HepG2 (cell line): Measurements from ENCODE around the gene AGAP1. TPM values are rescaled to one million over a fixed set of nuclear protein-coding genes. Genes with fewer than 3 reads are reported as not detected.
A peak's percentile ranks its signal among the peaks of the same experiment; 100 is the strongest.

Experiments
- ATAC-seq: fragments of 200-7000 bp; cut with Tn5 transposase; 3 replicates; pipeline ENCODE4 v1.9.1; 2020; ENCODE audit warnings: mild to moderate bottlenecking, moderate library complexity
- BruUV-seq: library from RNA; stranded (reverse); fragments of 400-500 nt; replicated peaks from 2 replicates; lab custom pipeline; 2021; lab: Mats Ljungman, UMichigan
- CTCF ChIA-PET: fragments of 300-600 bp; formaldehyde crosslinking; extraction: SDS; loops from one replicate; lab custom pipeline; 2021; ENCODE audit warnings: low total read pairs, inconsistent platforms, low intra/inter-chr PET ratio; lab: Yijun Ruan, JAX
- POLR2A ChIA-PET: fragments of 350-600 bp; sonication (Branson Sonifier 250); formaldehyde crosslinking; loops from one replicate; lab custom pipeline; 2020; ENCODE audit warnings: antibody characterized with exemption, inconsistent platforms; lab: Yijun Ruan, JAX
- DNase-seq: peaks from one replicate; pipeline ENCODE4 v3.0.0-alpha.2; 2015; ENCODE audit warnings: low spot score
- FAIRE-seq: peaks from 3 replicates; lab custom pipeline; 2011; peaks lifted over from hg19 to GRCh38; lab: Jason Lieb, UNC
- H2AFZ ChIP-seq: one replicate; pipeline ENCODE4 v1.6.1; 2011; ENCODE audit warnings: low read length, inconsistent platforms
- H3K27ac ChIP-seq: fragments of 300-600 bp; 3 replicates; pipeline ENCODE4 v1.8.0; 2011; ENCODE audit warnings: mixed run types, mild to moderate bottlenecking, mixed read lengths, low read length, inconsistent platforms; ENCODE audit not compliant: insufficient read depth; ENCODE audit errors: extremely low read length
- H3K27me3 ChIP-seq, 2 experiments: fragments of 200-600 bp in 1 of 2; 2 replicates in 1 of 2; 3 replicates in 1 of 2; pipeline versions ENCODE4 v1.6.0 to v1.8.0; 2011; ENCODE audit warnings: low read length in 2 of 2, mild to moderate bottlenecking in 2 of 2, moderate library complexity in 2 of 2, inconsistent platforms in 1 of 2; ENCODE audit not compliant: insufficient read depth in 2 of 2, control insufficient read depth in 1 of 2
- H3K36me3 ChIP-seq, 2 experiments: fragments of 200-600 bp in 1 of 2; replicated peaks in 1 of 2; 2 replicates in 1 of 2; 3 replicates in 1 of 2; pipeline versions ENCODE4 v1.5.1 to v1.8.0; 2011; ENCODE audit warnings: low read length in 2 of 2, inconsistent platforms in 1 of 2; ENCODE audit not compliant: insufficient read depth in 2 of 2, control insufficient read depth in 1 of 2
- H3K4me1 ChIP-seq: 2 replicates; pipeline ENCODE4 v1.5.1; 2012; ENCODE audit warnings: low read length, inconsistent platforms; ENCODE audit not compliant: insufficient read depth
- H3K4me2 ChIP-seq: 2 replicates; pipeline ENCODE4 v1.6.0; 2011; ENCODE audit warnings: low read depth, low read length, inconsistent platforms
- H3K4me3 ChIP-seq, 3 experiments: fragments of 200-600 bp in 1 of 3; sonication (generic), shearing (Covaris generic) in 1 of 3; replicated peaks in 1 of 3; 2 replicates each; pipeline ENCODE4 v1.5.1; 2011 to 2016; ENCODE audit warnings: low read length in 3 of 3, inconsistent platforms in 2 of 3, low read depth in 2 of 3, mild to moderate bottlenecking in 2 of 3, control low read depth in 1 of 3, mixed read lengths in 1 of 3; ENCODE audit not compliant: insufficient read depth in 1 of 3
- H3K79me2 ChIP-seq: one replicate; pipeline ENCODE4 v1.6.1; 2011; ENCODE audit warnings: low read length, inconsistent platforms; ENCODE audit not compliant: insufficient read depth
- H3K9ac ChIP-seq: 2 replicates; pipeline ENCODE4 v1.6.0; 2011; ENCODE audit warnings: mild to moderate bottlenecking, low read depth, low read length, inconsistent platforms; ENCODE audit not compliant: insufficient read depth
- H3K9me3 ChIP-seq: 2 replicates; pipeline ENCODE4 v1.5.1; 2012; ENCODE audit warnings: mild to moderate bottlenecking, low read length
- H4K20me1 ChIP-seq: 2 replicates; pipeline ENCODE4 v1.6.0; 2011; ENCODE audit warnings: inconsistent platforms, mild to moderate bottlenecking, low read length, moderate library complexity; ENCODE audit not compliant: insufficient read depth
- CREBL2 ChIP-seq: sonication (generic); formaldehyde crosslinking; IDR thresholded peaks from 2 replicates; pipeline ENCODE4 v1.8.1; 2023; ENCODE audit warnings: missing genetic modification reagents, mild to moderate bottlenecking, borderline replicate concordance
- MEIS2 ChIP-seq: sonication (generic); formaldehyde crosslinking; IDR thresholded peaks from 2 replicates; pipeline ENCODE4 v1.9.0; 2021; ENCODE audit warnings: mild to moderate bottlenecking, missing genetic modification reagents
- PAX8 ChIP-seq: sonication (generic); formaldehyde crosslinking; IDR thresholded peaks from 2 replicates; pipeline ENCODE4 v1.8.0; 2022; ENCODE audit warnings: mild to moderate bottlenecking, missing genetic modification reagents, borderline replicate concordance
- SMAD1 ChIP-seq: sonication (generic); formaldehyde crosslinking; IDR thresholded peaks from 2 replicates; pipeline ENCODE4 v1.4.0; 2020; ENCODE audit warnings: missing genetic modification reagents, low read depth, mild to moderate bottlenecking, borderline replicate concordance
- ZBTB33 ChIP-seq: sonication (generic); formaldehyde crosslinking; IDR thresholded peaks from 2 replicates; pipeline ENCODE4 v1.4.0; 2020; ENCODE audit warnings: missing genetic modification reagents
- ZBTB38 ChIP-seq: sonication (generic); formaldehyde crosslinking; IDR thresholded peaks from 2 replicates; pipeline ENCODE4 v1.5.1; 2020; ENCODE audit warnings: mild to moderate bottlenecking, missing genetic modification reagents
- ZNF569 ChIP-seq: sonication (generic); formaldehyde crosslinking; IDR thresholded peaks from 2 replicates; pipeline ENCODE4 v1.5.0; 2020; ENCODE audit warnings: mild to moderate bottlenecking, missing genetic modification reagents, moderate library complexity, borderline replicate concordance
- WGBS: methylation state at CpG from one replicate; pipeline ENCODE4 v1.1.6; 2017; ENCODE audit warnings: low lambda C conversion rate; 5-methylcytosine and 5-hydroxymethylcytosine counted together
- in situ Hi-C: cut with HindIII; loops from 2 replicates; pipeline ENCODE4 v1.10.0; 2017; ENCODE audit warnings: low pct_unique_long_range_greater_than_20kb; ENCODE audit not compliant: extremely low pct_ligation_motif_present
- intact Hi-C: fragments of 100-400 bp; cut with micrococcal nuclease; formaldehyde crosslinking; loops from one replicate; pipeline ENCODE4 v1.10.0; 2022; ENCODE audit not compliant: unreplicated experiment
- polyA plus RNA-seq, 8 experiments: library from polyadenylated mRNA; depleted of rRNA in 3 of 8; stranded (reverse) in 7 of 8; unstranded in 1 of 8; fragments of >200 nt; fragmentation: Illumina TruSeq in 4 of 8; extraction: Trizol in 4 of 8; gene quantifications; 2 replicates each; pipeline versions ENCODE4 v1.2.1 to v1.2.3, GENCODE V29; 2011 to 2016; ENCODE audit warnings: low read depth in 4 of 8, missing spikeins in 1 of 8, mixed read lengths in 1 of 8; ENCODE audit not compliant: insufficient read depth in 1 of 8
- total RNA-seq, 5 experiments: library from RNA; depleted of rRNA; stranded (reverse); fragments of >200 nt; fragmentation: Illumina TruSeq; extraction: Trizol; gene quantifications; 2 replicates each; pipeline ENCODE4 v1.2.3, GENCODE V29; 2016; ENCODE audit warnings: low read depth in 1 of 5

Gene AGAP1
- total and polyA plus RNA-seq, 2 of the 13 experiments (the other 11 are each of a cell fraction or from before 2014, with no cell fraction given): 21.2 to 32.7 TPM

- H3K4me2 ChIP-seq: no peak overlapping the region
- 91% methylated on average over 7 of the region's 7 CpGs for WGBS
- in situ Hi-C loops (no loop called here), intact Hi-C loops (loop anchor here (2.0 kb wide), 1 partner anchor 27 kb away; no protein-coding TSS in a partner anchor)
- peak overlapping the region; percentile 18; the same call in 1 of the 2 replicates for H3K9ac ChIP-seq
- ChIA-PET POLR2A (interaction anchor here (1.1 to 1.9 kb wide), 5 partner anchors 11 to 23 kb away, joined by 3 to 8 read pairs (median 6); no protein-coding TSS in a partner anchor), CTCF (interaction anchor here (1.4 kb wide), 2 partner anchors 37 to 79 kb away, joined by 8 to 13 read pairs; no protein-coding TSS in a partner anchor)
- TF ChIP-seq MEIS2: no peak
- TF ChIP-seq ZNF569 (CRISPR knock-in tag): no peak
- TF ChIP-seq ZBTB33 (CRISPR knock-in tag): peak; percentile 73; the same call in 1 of the 2 replicates
- TF ChIP-seq CREBL2 (CRISPR knock-in tag): no peak
- TF ChIP-seq ZBTB38 (CRISPR knock-in tag): peak; percentile 1; the same call in 1 of the 2 replicates
- TF ChIP-seq PAX8 (CRISPR knock-in tag): no peak
- TF ChIP-seq SMAD1: no peak
- H3K9me3 ChIP-seq: no peaks in the 10 kb centered on the region
- no peak overlapping the region for H3K4me3 ChIP-seq
- peaks cover 8% of the 10 kb centered on the region; the same call in 1 of the 2 replicates for H4K20me1 ChIP-seq
- peaks cover 95% of the 10 kb centered on the region for H3K79me2 ChIP-seq
- no peaks in the 10 kb centered on the region; a peak in 1 of 5 replicates for H3K36me3 ChIP-seq
- H2AFZ ChIP-seq: no peak overlapping the region
- DNase-seq (no peak), FAIRE-seq (no peak), ATAC-seq (no peak)
- no TSS peak for BruUV-seq
- H3K27ac ChIP-seq: peak overlapping the region; percentile 82
- H3K4me1 ChIP-seq: peaks cover 55% of the 10 kb centered on the region
- no peaks in the 10 kb centered on the region for H3K27me3 ChIP-seq
Observed at GRCh38 chr2:235515364-235515742, 21.5 kb downstream of the AGAP1 start.
